Hindlimb muscle (tissue), 1 donor: Measurements from ENCODE around the gene EVC. TPM values are rescaled to one million over a fixed set of nuclear protein-coding genes. Genes with fewer than 3 reads are reported as not detected.
"Not testable (repeated sequence)": the region's sequence is repeated elsewhere in the genome, so short reads cannot be mapped to it uniquely, and the experiment has no call there.

ENCODE experiments used
- DNase-seq: peaks from one replicate; pipeline ENCODE4 v3.0.0-alpha.2; 2013
- polyA plus RNA-seq: library from polyadenylated mRNA; unstranded; fragments of 120-200 nt; gene quantifications from one replicate; pipeline ENCODE4 v1.2.1, GENCODE V29; 2013; ENCODE audit not compliant: insufficient read length

The EVC gene
- polyA plus RNA-seq, 1 donor, result 17.2 TPM

DNA sequence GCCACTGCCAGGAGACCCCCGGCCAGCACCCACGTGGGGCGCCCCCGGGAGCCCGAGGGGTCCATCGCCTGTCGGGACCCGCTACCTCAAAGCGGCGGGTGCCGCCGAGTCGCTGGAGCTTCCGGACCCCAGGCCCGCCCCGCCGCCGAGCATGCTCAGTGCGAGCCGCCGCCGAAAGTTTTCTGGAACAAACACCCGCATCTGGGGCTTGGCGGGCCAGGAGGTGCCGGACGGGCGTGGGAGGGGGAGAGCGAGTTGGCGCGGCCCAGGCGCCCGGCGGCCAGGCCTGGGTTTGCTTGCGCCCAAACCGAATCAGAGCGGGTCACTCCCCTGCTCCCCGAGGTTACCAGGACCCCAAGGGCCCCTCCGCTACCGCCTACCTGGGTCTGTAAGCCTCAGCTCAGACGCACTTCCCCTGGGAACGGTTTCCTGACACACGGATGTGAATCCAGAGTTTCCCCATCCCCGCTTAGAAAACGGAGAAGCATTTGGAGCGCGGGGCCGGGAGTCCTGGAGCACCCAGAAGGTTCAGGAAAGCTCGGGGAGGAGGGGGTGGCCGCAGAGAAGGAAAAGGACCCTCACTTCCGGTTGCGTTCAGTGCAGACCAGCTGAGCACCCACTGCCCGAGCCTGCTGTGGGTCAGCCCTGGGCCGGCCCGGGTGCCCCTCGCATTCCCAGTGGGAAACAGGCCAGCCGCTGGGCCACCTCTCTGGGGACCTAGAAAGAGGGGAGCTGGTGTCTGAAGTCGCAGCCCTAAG is 2.4 kb upstream of the EVC start, which contains the start of gene EVC2:
TSS of gene EVC2 (minus strand) at position 111 of the 758 bp plus-strand sequence. CDS start at position 65, 46 bp downstream.
- DNase-seq, result peak; percentile 76

DNA sequence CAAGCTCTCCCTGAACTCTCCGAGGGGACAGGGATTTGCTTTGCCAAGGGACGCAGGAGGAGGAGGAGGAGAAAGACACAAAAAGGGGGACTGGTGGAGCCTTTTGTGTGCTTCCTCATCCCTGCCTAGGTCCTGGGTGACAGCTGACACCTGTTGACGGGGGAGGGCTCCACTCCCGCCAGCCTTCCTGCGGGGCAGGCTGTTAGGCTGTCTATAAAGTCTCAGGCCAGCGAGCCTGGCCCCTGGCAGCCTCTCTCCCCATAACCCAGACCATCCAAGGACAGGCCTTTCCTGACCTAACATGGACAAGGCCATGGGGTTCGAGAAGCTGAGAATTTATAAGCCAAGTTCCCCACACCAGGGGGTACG is 1.8 kb upstream of the EVC start:
- DNase-seq, result peak; percentile 26

DNA sequence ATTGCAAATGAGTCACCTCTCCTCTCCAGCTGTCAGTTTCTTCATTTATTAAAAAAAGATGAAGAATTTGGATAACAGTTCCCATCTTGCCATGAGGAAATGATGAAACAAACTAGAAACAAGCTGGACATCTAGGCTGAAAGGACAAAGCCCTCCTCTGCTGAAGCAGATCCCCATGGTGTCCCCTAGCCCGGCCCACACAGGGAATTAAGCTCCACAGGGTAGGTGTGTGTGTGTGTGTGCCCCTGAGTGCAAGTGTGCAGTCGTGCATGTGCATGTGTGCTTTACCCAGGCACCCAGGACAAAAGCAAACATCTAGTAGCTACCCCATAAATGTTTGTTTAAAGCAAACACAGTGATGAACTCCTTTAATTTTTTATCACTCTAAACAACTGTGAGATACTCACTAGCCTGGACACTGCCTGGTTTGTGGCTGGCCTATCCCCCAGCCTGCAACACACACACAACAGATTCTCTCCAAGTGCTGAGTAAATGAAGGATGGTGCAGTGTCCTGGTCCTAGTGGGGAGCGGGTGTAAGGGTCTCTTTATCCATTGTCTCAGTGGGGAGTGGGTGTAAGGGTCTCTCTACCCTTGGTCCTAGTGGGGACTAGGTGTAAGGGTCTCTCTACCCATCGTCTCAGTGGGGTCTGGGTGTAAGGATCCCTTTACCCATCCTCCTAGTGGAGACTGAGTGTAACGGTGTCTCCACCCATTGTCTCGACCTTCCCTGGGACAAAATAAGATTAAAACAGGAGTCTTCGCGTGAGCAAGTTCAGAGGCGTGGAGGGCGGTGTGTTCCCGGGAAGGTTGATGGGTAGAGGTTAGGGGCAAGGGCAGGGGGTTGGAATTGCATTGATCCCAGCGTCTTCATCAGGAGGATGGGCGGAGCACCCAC is 688 bp upstream of the EVC start:
- DNase-seq, result no peak

DNA sequence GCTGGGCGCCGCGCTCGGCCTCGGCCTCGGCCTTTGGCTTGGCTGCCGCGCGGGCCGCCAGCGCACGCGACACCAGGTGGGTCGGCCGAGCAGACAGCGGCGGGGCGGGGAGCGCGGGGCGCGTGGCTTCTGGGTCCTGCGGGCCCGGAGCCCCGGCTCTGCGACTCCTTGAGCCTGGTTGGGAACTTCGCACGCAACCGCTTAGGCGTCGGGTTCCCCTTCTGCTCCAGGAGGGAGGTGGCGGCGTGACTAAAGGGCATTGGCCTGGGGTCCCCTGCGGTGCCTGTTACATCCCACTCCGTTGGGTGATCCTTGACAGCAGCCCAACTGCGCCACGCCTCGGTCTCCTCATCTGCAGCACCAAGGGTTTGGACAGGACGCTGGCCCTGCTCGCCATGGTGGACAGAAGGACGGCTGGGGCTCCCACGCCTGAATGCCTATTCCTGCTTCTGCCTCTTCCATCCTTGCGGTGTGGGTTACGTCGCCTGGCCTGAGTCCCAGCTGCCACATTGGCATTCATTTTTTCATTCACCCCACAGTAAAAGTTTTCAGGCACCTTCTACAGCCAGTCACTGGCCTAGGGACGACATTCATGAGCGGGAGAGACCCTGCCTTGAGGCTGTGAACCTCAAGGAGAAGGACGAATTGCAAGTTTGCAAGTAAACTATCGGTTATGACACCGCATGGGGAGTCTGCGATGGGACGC is 631 bp downstream of the EVC start:
- no peak for DNase-seq

DNA sequence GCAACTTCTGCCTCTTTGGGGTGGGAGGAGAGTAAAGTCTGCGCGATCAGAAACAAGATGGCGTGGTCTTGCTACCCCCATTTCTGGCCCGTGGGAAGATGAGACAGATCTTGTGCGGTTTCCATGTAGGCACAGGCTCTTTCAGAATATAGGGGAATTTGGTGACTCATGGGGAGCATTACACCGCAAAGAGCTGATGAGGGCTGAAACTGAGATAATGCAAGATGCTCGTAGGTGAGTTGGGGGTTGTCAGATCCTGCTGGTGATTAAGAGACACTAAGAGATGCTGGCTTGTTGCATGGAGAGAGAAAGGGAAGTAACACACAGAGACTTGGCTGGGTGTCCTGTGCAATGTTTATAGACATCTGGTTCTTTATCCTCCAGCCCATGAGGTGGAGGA is 1.5 kb downstream of the EVC start:
- DNase-seq, result no peak

DNA sequence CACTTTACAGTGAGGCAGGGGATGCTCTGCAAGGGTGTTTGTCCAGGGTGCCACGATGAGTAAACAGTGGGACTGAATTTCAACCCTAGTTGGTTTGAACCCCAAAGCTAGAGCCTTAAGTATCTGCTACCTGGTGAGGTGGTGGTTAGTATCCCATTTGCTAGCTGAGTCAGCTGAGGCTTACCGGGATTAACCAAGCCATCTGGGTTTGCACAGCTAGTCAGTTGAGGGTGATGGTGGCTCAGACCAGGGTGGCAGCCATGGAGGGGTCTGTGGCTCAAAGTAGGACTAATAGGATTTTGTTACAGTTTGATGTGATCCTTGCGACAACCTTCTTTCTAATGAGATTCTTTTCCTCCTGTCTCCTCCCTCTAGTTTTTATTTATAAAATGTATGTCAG is 1.9 kb downstream of the EVC start:
- no peak for DNase-seq

DNA sequence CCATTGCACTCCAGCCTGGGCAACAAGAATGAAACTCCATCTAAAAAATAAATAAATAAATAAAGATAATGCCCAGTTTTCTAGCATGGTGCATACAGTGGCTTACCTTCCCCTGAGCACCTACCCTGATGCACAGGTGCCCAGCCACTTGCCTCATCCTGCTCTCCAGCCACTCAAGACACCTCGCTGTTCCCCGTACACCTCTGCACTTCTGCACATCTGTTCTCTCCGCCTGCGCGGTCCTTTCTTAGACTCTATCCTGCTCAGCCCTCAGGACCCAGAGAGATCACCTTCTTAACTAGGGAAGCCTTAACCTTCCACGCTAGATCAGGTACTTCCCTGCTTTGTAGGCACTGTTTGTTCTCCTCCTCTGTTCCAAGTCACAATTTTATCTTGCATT is 2.9 kb downstream of the EVC start:
- no peak for DNase-seq

DNA sequence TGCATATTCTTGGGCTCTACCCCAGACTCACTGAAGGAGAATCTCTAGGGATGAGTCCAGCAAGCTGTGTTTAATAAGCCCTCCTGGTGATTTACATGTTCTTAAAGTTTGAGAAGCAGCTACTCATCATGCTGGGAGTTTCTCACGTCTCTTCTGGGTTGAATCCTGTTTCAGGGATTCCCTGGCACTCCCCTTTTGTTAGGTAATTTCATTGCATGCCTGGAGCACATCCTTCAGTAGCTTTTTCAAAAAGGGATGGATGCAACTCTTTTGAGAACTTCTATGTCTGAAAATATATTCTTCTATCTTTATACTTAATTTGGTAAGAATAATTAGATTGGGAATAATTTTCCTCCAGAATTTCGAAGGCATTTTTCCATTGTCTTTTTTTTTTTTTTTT is 4.4 kb downstream of the EVC start:
- DNase-seq, result no peak

DNA sequence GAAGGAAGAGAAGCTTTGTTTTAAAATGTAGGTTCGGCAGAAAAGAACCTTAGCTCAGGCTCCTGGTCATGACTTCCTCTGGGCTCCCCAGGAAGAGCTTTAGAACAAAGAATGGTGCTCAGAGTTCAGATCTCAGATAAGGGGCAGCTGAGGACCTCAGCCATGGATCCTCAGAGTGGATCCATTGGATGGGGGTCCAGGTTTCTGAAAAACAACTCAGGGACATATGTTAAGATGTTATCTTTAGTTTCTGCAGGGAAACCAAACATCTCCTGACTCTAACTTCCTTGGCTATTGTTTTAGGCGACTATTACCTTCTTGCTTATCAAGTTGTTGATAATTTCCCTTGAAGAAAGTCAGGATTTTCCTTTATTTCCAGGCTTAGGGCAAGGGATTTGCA is 5.4 kb downstream of the EVC start:
- DNase-seq, result no peak

DNA sequence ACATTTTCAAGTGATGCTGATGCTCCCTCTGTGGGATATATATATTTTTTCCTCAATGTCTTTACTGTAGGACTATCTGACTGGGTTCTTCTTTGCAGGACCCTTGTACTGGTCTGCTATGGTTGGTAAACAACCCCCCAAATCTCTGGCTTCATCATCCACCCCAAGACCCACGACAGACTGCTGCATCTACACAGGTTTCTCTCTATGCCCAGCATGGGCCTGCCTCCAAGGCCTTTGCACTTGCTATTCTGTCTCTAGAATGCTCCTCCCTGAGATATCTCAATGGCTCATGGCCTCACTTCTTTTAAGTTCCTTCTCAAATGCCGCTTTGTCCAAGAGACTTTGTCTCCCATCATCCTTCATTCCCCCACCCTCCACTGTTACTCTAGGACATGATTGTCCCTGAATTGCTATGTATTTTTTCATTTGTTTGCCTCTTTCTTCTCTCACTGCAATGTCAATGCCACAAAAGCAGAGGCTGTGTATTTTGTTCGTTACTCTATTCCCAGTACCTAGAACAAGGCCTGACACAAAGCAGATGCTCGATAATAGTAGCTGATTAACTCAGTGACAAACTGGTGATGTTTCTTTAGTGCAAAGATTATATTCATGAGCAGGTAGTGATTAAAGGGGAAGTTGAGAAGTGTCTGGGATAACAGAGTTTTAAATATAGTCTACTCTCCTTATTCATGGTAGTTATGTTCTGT is 6.6 kb downstream of the EVC start:
- no peak for DNase-seq

DNA sequence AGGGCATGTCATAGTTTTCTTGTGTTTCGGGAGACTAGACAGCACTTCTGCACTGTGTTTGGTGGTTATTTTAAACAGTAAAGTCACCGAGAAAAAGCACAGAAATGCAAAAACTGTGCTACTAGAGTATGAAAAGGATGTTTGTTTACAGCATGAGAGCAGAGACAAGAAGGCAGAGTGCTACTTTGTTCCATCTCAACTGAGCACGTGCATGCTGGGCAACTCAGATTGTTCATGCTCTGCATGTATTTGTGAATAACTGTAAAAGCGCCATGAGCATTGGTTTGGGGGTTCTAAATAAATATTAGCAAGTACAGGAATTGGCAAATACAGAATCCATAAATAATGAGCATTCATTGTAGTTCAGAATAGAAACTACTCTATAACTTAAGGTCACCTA is 7.4 kb downstream of the EVC start:
- no peak for DNase-seq

DNA sequence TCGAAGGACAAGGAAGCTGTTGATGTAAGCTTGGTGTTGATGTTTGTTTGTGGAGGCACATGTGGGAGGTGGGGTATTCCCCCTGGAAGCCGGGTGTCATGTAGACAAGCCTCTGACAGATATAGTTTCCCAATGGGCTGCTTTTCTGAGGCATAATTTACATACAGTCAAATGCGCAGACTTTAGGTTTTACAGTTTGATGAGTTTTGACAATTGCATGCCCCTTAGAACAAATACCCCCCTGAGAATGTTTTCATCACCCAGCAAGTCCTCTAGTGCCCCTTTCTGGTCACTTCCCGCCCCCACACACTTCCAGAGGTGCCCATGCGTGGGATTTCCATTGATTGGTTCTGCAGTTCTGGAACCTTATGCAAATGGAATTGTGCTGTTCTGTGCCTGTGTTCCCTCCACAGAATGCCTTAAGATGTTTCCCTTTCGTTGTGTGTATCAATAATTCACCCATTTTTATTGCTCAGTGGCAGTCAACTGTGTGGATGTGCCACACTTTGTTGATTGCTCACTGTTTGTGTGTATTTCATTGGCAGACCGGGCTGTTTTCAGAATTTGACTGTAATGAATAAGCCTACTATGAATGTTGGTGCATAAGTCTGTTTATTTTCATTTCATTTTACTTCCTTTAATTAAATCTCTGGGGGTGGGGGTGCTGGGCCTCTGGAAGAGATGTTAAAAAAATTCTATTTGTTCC is 8.5 kb downstream of the EVC start:
- no peak for DNase-seq

DNA sequence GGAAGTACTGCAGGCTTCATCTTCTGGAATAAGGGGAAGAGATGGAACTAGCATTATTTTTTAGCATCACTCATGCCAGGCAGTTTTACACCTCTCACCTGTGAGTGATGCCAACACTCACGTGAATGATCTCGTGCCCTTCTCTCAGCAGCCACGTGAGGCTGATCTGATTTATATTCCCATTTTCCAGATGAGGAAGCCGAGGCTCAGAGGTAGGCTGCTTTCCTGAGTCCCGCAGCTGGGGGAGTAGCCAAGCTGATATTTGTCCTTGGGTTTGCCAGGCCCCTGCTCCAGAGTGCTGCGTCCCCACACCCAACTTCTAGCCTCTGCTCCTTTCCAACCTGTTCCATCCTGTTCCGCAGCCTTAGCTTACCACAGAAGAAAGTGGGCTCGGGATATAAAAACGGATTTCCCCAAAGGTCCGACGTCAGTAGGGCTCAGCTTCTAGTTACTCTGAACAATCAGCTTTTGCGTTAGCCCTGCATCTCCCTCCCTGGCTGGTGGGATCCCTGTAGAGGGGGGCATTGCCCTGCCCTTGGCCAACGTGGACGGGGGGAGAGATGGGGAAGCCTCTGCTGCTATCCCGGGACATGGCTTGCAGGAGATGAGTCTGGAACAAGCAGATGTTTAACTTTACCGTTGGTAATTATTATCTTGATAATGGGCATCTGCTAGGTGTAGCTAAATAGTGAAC is 9.3 kb downstream of the EVC start:
- no peak for DNase-seq

DNA sequence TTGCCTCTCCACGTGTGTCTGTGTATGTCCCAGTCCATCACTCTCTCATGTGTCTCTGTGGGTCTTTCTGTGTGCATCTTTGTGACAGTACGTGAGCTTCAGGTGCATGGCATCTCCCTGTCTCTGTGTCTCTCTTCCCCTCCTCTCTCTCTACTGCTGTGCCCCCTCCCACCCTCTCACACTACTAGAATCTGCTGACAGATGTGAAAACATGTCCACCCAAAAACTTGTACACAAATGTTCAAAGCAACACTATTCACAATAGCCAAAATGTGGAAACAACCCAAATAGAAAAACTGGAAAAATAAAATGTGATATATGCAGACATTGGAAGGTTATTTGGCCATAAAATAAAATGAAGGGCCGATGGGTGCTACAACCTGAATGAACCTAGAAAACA is 10.0 kb downstream of the EVC start:
- no peak for DNase-seq

DNA sequence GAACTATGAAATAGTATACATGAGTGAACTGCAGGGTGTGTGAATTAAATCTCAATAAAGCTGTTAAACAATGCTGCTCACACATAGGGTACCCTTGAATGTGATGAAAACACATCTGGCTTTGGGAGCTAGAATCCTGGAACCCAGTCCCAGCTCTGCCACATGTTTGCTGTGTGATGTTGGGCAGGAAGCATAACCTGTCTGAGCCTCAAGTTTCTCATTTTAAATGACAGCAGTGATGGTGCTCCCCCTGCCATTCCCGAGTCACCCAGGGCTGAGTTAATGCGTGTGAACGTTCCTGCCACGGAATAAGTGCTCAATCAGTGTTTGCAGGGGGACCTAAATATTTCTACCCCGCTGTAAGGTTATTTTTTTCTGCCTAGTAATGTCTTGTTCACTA is 10.9 kb downstream of the EVC start:
- no peak for DNase-seq

DNA sequence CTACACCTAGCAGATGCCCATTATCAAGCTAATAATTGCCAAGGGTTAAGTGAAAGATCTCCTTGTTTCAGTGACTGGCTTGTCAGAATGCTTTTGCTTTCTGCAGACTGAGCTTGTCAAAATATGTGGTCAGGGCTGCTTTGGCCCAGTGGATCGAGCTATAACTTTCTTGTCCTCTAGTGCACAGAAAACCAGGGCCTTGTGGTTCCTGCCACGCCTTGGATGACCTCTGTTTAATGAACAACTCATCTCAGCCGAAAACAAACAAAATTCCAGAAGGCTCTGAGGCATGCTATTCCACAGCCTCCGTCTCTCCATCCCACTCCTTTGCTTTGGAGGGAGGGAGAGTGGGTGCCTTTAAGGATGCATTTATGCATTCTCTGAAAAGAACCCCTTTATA is 11.3 kb downstream of the EVC start:
- DNase-seq, result no peak

DNA sequence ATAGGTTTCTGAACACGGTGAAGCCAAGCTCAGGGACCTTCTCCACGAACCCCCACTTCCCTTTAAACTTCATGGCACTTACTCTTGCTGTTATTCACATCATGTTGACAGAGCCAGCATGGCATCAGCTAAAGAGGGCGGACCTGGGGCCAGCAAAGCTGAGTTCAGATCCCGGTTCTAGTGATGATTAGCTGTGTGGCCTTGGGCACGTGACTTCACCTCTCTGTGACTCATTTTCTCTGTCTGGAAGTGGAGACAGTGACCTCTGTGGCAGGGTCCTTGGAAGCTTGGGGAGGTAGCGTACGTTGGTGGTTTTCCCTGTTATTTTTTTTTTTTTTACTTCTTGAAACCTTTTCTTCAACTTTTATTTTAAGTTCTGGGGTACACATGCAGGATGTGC is 13.4 kb downstream of the EVC start:
- DNase-seq, result no peak

DNA sequence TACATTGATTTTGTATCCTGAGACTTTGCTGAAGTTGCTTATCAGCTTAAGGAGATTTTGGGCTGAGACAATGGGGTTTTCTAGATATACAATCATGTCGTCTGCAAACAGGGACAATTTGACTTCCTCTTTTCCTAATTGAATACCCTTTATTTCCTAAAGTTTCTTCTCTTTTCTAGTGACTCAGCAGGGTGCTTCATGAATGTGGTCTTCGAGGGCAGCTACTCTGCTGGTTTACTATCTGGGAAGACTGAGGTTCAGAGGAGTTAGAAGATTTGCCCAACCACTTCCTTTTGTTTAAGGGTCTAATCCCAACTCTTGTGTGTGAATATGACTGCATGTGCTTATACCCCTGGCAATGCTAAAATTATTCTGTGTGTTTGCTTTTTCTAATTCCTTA is 17.4 kb downstream of the EVC start:
- not testable (repeated sequence) for DNase-seq

DNA sequence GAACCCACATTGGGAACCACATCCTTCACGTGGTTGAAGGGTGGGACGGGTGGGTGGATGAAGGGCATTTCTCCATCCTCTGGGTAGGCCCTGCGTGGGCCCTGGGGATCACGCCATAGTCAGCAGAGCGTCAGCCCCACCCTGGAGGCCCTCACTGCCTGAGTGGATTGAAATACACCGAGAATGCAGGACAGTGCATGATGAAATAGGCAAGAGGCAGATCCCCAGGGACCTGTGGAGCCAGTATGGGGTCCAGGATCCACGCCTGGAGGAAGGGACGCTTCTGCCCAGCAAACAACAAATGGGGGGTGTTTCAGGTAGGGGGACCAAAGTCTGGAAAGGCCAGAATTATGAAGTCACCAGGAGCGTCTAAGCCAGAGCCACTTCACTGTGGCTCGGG is 19.4 kb downstream of the EVC start:
- no peak for DNase-seq

DNA sequence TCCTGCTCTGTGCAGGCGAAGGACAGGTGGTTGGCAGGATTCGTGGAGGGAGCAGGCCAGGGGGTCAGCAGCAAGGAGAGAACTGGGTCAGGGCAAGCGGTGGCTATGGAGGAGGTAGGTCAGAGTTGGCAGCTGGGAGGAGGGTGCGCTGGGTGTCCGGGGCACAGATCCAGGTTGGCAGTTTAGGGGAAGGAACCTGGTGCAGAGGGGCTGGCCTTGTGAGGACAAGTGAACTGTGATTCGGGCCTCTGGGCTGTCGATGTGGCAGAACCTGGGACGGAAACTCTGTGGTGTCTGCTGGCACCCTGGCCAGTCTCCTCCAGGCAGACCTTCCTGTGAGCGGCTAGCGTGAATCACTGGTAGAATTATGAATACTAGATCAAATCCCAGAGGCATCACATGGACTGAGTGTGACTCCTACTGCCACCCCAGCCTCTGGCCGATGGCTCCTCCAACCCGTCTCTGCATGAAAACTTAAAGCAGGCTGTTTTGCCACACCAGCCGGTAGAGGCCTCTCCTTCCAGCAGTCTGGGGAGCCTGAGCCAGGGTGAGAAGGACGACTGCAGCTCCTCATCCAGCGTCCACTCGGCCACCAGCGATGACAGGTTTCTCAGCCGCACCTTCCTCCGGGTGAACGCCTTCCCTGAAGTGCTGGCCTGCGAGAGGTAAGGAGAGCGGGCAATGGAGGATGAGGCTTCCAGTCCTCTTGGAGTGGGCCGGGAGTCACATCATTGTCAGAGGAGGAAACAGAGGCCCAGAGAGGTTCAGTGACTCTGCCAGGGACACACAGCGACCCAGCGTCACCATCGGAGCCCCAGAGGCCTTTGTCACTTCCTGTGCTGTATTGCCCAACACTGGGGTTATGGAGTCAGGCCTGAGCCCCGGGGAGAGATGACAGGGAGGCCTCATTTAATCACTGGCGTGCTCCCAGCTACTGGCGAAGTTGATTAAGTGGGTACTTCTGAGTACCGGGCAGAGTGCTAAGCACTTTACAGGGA is 20.3 kb downstream of the EVC start:
- DNase-seq, result no peak
